CD1c-positive myeloid dendritic cell (primary cell): Measurements from ENCODE around the gene RASSF7.

Source experiments
- DNase-seq: peaks from one replicate; pipeline ENCODE4 v3.0.0-alpha.2; 2016; ENCODE audit errors: extremely low spot score

RASSF7 gene

GRCh38 chr11:586376-587316 is 25.9 kb downstream of the RASSF7 start:
- peak; percentile 58 for DNase-seq

GRCh38 chr11:587546-587945 is 26.8 kb downstream of the RASSF7 start:
- DNase-seq, result no peak

- DNase-seq, result peak; percentile 90
These were observed 27.2 kb downstream of the RASSF7 start for GRCh38 chr11:587978-588380.

- no peak for DNase-seq
These were observed 29.0 kb downstream of the RASSF7 start for GRCh38 chr11:589798-590197.

GRCh38 chr11:590997-591396 is 30.2 kb downstream of the RASSF7 start:
- DNase-seq, result no peak

GRCh38 chr11:592501-592900 is 31.7 kb downstream of the RASSF7 start:
- DNase-seq, result no peak

- no peak for DNase-seq
These were observed 32.1 kb downstream of the RASSF7 start for GRCh38 chr11:592918-593317.

GRCh38 chr11:593347-593746 is 32.6 kb downstream of the RASSF7 start:
- no peak for DNase-seq

- DNase-seq, result no peak
These were observed 34.6 kb downstream of the RASSF7 start for GRCh38 chr11:595400-595799.

- DNase-seq, result no peak
These were observed 35.6 kb downstream of the RASSF7 start for GRCh38 chr11:596374-596773.

- no peak for DNase-seq
These were observed 36.5 kb downstream of the RASSF7 start for GRCh38 chr11:597166-597725.

- no peak for DNase-seq
These were observed 37.4 kb downstream of the RASSF7 start for GRCh38 chr11:598005-598680.

GRCh38 chr11:601573-602245 is 40.9 kb downstream of the RASSF7 start:
- no peak for DNase-seq

GRCh38 chr11:603154-603553 is 42.4 kb downstream of the RASSF7 start:
- DNase-seq, result no peak

GRCh38 chr11:605286-606129 is 44.7 kb downstream of the RASSF7 start:
- DNase-seq, result no peak

- no peak for DNase-seq
These were observed 45.5 kb downstream of the RASSF7 start for GRCh38 chr11:606245-606644.

GRCh38 chr11:607020-607780 is 46.4 kb downstream of the RASSF7 start:
- DNase-seq, result no peak

- no peak for DNase-seq
These were observed 47.3 kb downstream of the RASSF7 start for GRCh38 chr11:607971-608659.

- DNase-seq, result no peak
These were observed 48.1 kb downstream of the RASSF7 start for GRCh38 chr11:608791-609251.

- DNase-seq, result no peak
These were observed 48.6 kb downstream of the RASSF7 start for GRCh38 chr11:609341-609811.
